ENCODE measurements around the gene GAREM1.

DNA sequence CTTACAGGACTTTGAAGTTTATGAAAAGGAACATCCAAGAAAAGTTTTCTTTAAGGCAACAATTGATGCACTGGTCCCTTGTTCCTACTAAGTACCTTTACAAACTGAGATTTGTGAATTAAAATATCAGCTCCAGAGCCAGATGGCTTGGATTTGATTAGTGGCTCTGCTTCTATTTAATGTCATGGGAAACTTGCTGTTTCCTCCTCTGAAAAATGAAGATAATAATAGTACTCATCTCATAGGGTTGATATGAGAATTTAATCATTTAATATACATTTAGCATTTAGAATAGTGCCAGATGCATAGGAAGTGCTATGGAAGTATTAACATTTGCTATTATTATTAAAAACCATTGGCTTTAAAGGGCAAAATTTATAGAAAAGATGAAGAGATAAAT is 2.6 kb upstream of the GAREM1 start:
- TF ChIP-seq CTCF (IDR thresholded peaks at IDR 0.05) = no peak
- TF ChIP-seq EZH2 (IDR thresholded peaks at IDR 0.05) = no peak

Measured in neural progenitor cell (in vitro differentiated cells).